GM19452 (cell line): ENCODE measurements around the gene KANK4.

Experiments
- ATAC-seq: cut with Tn5 transposase; IDR thresholded peaks from one replicate; pipeline ENCODE4 v1.9.1; 2021; ENCODE audit not compliant: unreplicated experiment

The KANK4 gene

GRCh38 chr1:62307895-62308492, 11.2 kb downstream of the KANK4 start:
- ATAC-seq = no peak

DNA sequence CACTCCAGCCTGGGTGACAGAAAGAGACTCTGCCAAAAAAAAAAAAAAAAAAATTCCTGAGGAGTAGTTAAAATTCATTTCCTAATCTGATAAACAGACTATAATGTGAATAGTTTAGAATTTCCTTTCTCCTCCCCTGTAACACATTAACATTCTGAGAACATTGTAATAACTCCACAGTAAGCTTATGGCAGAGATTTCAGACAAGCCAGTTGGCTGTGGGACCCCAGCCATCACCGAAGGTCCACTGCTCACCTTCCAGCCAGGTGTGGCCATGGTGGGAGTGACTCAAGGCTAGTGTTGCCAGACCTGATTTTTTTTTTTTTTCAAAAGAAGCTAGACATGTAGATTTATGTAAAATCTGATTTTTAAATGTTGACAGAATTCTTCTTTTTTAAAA, 11.8 kb downstream of the KANK4 start:
- no peak for ATAC-seq

DNA sequence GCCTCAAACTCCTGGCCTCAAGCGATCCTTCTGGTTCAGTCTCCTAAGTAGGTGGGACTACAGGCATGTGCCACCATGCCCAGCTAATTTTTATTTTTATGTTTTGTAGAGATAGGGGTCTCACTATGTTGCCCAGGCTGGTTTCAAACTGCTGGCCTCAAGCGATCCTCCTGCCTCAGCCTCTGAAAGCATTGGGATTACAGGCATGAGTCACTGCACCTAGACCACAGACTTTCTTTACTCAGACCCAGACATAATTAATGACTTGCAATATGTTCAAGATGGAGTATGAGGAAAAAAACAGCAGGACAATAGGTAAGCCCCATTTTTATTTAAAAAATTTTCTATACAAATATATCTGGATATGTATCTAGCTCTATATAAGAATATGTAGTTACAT, 13.2 kb downstream of the KANK4 start:
- ATAC-seq = no peak

GRCh38 chr1:62304975-62305374, 14.3 kb downstream of the KANK4 start:
- ATAC-seq = no peak

DNA sequence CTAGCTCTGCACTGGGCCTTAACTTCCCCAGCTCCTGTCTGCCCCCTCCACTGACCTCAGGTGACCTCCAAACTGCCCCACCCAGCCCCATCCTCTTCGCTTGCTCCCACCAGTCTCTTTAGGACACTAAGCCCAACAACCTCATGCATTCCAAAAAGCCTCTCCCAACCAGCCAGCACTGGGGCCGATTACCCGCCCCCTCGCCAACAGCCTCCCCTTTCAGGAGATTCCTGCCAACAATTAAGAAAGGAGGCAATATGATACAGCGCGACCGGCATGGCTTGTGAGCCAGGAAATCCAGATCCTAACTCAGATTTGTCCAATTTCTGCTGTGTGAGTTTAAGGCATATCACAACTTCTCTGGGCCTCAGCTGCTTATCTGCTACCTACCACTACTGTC, 14.7 kb downstream of the KANK4 start:
- ATAC-seq = no peak

DNA sequence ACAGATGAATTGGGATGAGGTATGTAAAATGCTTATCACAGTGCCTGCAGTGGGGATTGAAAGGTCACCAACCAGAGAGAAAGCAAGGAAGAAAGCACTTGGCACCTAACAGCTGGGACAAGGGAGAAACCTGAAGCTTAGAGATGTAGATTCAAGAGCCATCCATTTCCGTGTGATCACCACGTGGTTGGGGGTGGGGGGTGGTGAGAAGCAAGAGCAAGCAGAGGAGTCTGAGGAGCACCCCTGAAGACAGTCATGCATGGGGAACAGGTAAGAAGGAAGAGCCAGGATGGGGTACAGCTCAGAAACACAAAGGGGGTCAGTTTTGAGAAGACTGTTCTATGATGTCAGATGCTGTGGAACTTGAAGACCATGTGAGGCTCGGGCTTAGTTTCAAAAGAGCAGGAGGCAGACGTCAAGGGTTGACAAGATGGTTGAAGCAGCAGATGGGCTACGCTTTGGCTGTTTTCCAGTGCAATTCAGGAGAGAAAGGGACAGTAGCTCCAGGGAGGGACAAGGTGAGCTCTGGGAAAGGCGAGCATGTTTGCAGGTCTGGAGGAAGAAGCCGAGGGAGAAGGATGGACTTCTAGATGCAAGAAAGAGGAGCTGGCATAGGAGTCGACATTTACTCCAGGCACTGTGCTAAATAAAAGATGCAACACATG, 17.4 kb downstream of the KANK4 start:
- ATAC-seq = no peak

DNA sequence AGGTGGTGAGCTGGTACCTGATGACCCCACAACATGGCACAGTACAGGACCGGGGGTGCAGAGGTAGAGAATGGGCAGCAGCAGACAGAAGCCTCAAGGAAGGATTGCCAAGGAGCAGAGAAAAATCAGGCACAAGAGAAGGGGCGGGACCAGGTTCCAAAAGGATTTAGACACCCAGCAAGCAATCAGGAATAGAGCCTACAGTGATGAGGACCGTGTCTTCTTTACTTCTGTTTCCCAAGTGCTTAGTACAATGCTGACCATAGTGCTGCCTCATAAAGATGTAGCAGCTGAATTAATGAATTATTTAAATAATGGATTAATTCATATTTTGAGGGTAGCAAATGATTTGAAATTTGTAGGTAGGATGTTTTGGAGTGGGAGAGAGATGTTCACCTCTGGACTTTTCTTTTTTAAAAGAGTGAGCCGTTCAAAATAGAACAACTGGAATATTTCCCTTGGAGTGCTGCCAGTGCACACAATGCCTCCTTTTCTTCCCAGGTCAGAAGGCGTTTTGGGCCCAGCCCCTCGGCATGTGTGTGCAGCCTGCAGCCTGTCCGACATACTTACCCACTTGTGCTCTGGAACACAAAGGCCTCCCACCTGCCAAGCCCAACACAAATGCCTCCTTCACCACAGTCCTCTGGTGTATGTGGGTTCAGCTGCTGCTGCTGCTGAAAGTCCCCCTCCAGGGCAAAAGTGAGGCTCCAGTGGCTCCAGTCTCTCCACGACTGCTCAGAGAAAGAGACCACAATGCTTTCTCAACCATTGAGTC, 19.6 kb downstream of the KANK4 start:
- ATAC-seq = no peak

- peak; percentile 78 for ATAC-seq
Observed at GRCh38 chr1:62295921-62296491, 23.2 kb downstream of the KANK4 start.

DNA sequence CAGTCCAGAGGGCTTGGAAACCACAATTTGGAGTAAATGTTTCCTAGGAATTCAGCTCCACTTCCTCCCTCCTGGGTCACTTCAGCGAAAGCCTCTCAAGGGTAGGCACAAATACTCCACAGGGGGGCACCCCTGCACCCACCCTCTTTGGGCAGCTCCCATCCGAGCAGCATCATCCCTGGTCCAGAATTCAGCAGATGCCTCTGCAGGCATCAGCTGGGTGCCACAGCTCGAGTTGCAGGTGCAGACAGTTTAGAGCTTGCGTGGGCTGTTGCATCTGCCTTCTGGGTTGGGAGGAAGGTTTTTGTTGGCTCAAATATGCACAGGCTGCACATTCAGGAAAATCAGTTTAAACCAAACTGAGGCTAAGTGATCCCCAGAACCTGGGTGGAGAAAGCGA, 25.0 kb downstream of the KANK4 start:
- ATAC-seq = no peak

DNA sequence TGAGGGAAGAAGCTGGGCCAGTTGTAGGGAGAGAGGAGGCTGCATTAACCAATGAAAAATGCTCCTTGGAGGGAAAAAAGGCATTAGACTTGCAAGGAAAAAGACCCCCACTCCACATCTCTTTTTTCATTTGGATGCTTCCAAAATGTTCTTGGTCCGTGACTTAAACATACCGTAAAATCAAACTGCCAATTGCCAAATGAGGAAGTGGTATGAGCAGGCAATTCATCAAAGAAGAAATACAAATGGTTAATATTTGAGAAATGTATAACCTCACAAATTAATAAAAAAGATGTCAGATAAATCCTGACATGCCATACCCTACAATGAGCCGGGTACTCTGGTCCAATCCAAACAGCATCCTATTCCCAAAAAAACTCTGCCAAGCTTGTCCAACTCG, 30.6 kb downstream of the KANK4 start:
- ATAC-seq = no peak

DNA sequence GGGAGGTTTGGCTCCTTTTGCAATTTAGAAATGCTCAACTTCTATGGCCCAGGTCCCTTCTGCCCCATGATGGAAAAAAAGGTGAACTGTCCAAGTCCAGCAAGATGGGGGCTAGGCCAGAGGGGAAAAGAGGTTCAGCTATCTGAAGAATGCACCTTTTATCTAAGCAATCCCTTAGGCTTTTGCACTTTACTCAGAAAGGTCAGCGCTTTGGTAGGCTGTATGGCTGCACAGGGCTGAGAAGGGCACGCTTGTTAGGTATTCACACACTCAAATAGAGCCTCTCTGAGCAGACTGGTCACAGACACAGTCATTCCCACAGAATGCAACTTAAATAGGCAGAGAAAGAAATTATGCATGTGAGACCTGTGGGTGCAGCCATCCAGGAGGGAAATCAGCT, 31.0 kb downstream of the KANK4 start:
- ATAC-seq = no peak

DNA sequence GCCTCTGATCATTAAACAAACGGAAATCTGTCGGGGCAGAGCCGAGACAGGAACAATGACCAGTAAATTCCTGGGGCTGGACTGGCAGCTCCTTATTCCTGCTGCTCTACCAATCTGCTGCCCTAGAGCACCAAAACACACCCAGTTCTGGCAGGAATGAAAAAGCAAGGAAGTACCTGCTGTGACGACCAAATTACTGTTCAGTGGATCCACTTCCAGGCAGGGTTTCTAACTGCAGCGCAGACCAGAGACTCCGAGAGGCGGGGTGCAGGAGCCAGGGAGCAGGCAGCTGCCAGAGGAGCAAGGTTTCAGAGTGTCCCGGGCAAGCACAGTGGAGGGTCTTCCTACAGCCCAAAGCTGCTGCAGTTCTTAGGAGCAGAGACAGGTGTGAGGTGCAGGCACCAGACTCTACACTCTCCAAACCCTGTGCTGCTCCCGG, 32.4 kb downstream of the KANK4 start:
- no peak for ATAC-seq

DNA sequence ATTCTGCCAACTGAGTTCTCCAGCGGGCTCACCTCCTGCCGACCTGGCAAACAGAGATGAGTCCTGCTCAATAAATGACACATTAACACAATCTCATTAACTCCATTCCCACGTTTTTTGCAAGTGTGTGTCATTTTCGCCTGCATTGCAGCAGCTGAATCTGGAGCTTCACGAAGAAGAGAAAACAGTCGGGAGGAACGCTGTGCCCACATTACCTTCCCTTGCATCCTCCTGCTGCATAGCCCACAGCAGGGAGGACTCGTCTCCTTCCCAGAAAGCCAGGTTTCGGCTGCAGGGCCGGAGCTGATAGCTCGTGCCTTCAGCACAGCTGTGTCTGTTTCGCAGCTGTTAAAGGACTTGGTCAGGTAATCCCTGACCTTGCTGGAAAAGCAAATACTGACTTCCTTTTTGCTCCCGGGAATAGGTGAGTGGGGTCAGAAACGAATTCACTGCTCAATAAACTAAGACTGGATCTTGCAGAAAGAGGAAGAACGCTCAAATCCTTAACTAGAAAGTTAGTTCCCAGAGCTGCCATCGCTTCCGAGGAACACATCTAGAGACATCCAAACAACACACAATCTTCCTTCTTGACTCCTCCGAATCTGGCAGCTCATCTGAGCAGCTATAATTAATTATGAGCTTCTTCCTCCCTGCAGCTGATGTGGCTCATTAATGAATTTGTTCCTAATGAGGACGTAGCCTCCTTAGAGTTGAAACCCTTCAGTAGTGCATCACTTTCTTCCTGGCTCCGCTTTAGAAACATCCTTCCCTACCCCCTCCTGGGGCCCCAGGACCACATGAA, 33.0 kb downstream of the KANK4 start:
- ATAC-seq = no peak

DNA sequence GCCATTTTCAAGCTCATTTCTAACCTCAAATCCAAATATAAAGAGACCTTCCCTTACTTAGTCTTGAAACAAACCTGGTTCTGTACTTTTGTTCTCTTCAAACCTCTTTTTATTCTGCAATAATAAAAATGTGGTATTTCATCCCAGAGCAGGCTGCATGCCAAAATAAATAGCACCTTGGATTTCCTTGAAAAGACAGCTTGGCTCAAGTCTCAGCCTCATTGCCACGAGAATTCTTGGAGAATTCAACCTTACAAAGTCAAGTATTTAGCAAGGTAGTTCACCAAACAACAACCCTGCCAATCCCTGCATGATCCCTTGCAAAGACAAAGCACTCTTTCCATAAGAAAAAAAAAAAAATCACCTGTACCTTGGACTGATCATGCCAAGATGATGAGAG, 33.8 kb downstream of the KANK4 start:
- ATAC-seq = no peak

DNA sequence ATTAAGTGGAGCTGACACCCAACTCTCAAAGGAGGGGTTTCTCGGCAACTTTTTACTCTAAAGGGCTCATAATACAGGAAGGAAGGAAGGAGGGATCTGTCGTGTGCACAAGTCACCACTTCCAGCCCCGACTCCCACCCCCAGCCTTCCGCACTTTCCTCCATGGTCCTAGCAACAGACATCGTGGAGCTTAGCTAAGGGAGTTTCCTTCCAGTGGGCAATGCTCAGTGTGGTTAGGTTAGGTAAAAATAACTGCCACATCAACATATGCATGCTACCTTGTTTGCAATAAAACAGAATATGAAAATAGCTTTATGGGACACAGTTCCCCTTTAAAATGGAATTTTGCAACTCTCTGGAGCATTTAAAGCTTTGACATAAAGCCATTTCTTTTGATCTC, 35.2 kb downstream of the KANK4 start:
- no peak for ATAC-seq

DNA sequence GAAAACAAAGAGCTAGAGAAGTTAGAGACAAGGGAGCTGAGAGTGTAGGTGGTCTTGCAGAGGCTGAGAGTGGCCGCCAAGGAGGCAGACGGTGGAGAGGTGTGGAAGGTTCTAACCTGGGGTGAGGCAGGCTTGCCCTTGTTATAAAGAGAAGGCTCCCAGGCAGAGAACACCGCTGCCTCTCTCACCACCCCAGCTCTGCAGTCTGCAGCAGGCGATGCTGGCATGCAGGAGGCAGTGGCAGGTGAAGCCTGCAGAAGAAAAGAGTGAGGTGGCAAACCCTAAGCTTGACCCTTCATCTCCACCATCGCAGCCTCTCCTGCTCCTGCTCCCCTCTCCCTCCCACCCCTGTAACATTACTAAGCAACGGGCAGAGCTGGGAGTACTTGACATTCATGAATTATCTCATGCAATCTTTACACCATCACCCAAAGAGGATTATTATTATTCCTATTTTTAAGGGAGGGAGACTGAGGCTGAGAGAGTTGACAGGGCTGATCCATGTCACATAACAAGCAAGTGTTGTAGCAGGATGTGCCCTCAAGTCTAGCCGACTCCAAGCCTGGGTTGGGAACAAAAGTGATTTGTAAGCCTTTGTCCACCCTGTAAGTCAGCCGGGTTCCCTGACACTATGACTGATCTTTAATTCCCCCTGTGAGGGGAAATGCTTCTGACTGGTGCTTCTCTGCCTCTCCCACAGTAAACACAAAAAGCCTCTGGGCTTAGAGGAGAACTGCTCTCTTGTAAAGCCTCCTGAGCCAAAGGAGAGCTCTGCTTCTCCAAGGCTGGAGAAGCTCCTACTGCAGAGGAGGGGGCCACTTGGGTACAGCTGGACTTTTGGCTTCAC, 36.1 kb downstream of the KANK4 start:
- ATAC-seq = no peak

GRCh38 chr1:62281922-62282555, 37.2 kb downstream of the KANK4 start:
- ATAC-seq = no peak

DNA sequence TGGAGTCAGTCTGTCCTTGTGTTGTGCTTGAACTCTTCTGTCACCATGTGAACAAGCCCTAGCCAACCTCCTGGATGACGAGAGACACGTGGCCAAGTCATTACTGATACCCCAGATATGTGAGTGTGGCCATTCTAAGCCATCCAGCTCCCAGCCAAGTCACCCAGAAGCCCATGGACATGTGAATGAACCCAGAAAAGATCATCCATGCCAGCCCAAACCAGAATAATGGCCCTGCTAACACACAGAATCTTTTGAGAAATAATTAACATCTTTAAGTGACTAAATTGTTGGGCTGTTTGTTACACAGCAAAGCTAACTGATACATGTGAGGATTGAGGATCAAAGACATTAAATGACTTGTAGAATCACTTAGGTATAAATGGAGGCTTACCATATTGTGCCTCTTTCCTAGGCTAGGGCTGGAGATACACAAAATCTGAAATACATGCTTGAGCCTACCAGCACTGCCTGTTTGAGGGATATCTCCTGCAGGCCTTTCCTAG, 38.2 kb downstream of the KANK4 start:
- no peak for ATAC-seq

- ATAC-seq = no peak
Observed at GRCh38 chr1:62280150-62280549, 39.1 kb downstream of the KANK4 start.

- ATAC-seq = no peak
Observed at GRCh38 chr1:62276791-62277190, 42.4 kb downstream of the KANK4 start.
